Body of pancreas (tissue), 4 donors: ENCODE measurements around the gene LCN10.

Experiments used
- POLR2A ChIP-seq, 3 donors: fragments of 450-650 bp; IDR thresholded peaks; one replicate each; pipeline ENCODE4 v1.6.1; 2016; ENCODE audit warnings: antibody characterized with exemption in 3 of 3, mild to moderate bottlenecking in 2 of 3
- TF ChIP-seq, protein P1 (sequence below), 7 experiments: fragments of 450-650 bp in 4 of 7; fragments of 200-600 bp in 3 of 7; sonication (generic) in 3 of 7; IDR thresholded peaks; one replicate each; pipeline ENCODE4 v1.5.1; 2016 to 2019; ENCODE audit warnings: antibody characterized with exemption in 7 of 7

DNA sequence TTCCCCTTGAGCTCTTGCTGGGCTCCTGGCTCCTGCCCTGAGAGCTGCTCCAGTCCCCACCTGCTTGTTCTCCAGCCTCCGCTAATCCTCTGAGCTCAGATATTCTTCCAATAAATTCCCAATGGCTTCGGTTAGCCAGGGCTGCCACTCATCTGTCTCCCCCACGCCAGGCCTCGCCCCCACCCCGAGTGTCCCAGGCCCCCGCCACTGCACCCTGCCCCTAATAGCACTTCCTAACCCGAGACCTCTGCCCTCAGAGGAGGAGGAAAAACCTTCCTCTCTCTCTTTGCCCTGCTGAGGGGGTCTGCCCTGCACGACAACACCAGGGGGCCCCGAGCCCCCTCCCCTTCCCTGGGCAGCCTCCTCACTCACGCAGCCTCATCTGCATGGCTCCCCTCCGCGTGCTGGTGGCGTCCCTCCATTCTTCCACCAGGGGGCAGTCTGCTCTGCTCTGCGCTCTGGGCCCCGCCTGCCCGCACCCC, 27.0 kb upstream of the LCN10 start:
- no peak for TF ChIP-seq POLR2A (IDR thresholded peaks at IDR 0.05)
- TF ChIP-seq, protein P1, sequence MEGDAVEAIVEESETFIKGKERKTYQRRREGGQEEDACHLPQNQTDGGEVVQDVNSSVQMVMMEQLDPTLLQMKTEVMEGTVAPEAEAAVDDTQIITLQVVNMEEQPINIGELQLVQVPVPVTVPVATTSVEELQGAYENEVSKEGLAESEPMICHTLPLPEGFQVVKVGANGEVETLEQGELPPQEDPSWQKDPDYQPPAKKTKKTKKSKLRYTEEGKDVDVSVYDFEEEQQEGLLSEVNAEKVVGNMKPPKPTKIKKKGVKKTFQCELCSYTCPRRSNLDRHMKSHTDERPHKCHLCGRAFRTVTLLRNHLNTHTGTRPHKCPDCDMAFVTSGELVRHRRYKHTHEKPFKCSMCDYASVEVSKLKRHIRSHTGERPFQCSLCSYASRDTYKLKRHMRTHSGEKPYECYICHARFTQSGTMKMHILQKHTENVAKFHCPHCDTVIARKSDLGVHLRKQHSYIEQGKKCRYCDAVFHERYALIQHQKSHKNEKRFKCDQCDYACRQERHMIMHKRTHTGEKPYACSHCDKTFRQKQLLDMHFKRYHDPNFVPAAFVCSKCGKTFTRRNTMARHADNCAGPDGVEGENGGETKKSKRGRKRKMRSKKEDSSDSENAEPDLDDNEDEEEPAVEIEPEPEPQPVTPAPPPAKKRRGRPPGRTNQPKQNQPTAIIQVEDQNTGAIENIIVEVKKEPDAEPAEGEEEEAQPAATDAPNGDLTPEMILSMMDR (IDR thresholded peaks at IDR 0.05), result peak; percentile 38 to 54 (median 43)
